ENCODE results near the gene YIPF5. TPM values are rescaled to one million over a fixed set of nuclear protein-coding genes. Genes with fewer than 3 reads are reported as not detected.

YIPF5 gene
- total RNA-seq, 1 donor: 125 TPM

DNA sequence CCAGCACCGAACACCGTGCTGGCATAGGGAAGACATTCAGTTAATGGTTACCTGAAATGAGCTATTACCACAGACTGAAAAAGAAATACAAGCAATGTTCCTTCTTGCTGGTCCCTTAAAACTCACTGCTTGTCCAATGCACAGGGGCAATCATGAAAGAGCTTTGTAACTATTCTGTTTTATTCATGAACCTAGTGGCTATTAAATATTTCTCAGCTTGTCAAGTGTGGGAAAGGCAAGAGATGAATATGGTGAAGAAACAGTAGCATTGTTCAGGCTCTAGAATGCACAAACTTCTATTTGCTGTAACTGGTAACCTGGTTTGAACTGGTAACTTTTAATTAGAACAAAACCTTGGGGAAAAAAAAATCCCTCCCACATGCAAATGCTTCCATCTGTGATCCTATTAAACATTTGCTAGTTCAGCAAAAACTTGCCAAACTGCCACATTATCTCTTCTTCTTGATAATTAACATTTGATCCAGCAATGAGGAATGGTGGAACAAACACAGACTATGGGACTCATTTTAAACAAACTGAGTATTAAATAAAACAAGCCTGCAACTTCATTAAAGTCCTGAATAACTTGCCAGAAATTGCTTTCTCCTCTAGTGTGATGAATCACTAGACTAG is 36.1 kb downstream of the YIPF5 start:
- no peak overlapping the region for H3K4me3 ChIP-seq (ENCODE audit: low read depth, low read length)
- TF ChIP-seq, protein P1, sequence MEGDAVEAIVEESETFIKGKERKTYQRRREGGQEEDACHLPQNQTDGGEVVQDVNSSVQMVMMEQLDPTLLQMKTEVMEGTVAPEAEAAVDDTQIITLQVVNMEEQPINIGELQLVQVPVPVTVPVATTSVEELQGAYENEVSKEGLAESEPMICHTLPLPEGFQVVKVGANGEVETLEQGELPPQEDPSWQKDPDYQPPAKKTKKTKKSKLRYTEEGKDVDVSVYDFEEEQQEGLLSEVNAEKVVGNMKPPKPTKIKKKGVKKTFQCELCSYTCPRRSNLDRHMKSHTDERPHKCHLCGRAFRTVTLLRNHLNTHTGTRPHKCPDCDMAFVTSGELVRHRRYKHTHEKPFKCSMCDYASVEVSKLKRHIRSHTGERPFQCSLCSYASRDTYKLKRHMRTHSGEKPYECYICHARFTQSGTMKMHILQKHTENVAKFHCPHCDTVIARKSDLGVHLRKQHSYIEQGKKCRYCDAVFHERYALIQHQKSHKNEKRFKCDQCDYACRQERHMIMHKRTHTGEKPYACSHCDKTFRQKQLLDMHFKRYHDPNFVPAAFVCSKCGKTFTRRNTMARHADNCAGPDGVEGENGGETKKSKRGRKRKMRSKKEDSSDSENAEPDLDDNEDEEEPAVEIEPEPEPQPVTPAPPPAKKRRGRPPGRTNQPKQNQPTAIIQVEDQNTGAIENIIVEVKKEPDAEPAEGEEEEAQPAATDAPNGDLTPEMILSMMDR (IDR thresholded peaks at IDR 0.05; ENCODE audit: insufficient read depth, low read length): no peak
- DNase-seq (ENCODE audit: low read depth): no peak

DNA sequence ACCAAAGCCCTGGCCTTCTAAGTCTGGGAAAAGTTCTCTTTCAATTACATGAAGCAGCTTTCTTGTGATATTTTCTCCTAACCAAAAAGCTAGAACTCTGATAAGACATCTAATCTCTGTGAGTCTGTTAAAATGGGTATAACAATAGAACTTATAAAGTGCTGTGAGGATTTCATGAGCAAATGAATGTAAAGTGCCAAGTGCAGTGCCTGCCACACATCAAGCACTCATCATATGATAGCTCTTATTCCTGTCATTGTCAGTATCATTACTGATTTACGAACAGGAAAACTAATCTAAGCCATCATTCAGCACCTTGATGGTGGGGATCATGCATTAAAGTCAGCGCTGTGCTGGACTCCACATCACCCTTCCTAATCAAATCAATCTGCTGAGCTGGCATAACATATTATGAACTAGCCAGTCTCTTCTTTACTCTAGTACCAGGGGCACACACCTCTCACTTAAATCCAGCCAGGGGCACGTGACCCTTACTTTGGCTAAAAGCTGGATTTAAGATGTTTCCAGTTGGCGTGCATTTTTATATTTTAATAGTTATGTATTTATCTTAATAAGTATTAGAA is 37.3 kb downstream of the YIPF5 start:
- H3K4me3 ChIP-seq (ENCODE audit: low read depth, low read length): no peak overlapping the region
- no peak for DNase-seq (ENCODE audit: low read depth)
- TF ChIP-seq, protein P1 (IDR thresholded peaks at IDR 0.05; ENCODE audit: insufficient read depth, low read length): no peak

DNA sequence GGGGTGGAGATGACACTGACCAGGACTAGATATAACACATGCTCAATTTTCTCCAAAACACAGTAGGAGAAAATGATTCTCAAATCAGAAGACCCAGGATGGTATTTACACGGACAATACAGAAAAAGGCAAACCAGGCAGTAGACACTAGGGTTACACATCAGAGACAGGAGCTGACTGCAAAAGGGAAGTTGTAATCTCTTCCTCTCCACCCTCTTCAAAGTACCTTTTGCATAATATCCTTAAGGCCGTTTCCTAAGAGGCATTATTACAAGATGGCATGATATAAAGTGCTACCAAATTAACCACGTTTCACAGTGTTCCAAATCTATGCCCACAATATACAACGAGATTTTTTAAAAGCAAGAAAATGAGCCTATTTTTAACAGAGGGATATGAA is 39.2 kb downstream of the YIPF5 start:
- H3K4me3 ChIP-seq (ENCODE audit: low read depth, low read length): no peak overlapping the region
- TF ChIP-seq, protein P1 (IDR thresholded peaks at IDR 0.05; ENCODE audit: insufficient read depth, low read length): no peak
- no peak for DNase-seq (ENCODE audit: low read depth)

DNA sequence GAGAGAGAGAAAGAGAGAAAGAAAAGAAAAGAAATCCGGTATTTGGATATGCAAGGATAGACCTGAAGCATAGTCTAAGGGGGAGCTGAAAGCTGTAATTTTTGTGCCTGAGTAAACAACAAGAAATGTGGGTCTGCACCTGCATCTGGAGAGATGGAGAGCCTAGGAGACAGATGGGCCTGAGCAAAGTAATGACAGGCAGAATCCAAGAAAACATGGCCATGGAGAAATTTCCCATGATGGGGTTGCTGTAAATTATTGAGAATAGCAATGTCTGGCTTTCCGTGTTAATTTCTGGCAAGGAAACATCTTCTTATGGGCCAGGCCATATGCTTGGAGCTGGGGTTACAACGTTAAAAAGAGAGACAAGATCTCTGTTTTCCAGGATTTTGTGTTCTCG is 40.2 kb downstream of the YIPF5 start:
- DNase-seq (ENCODE audit: low read depth): no peak
- no peak overlapping the region for H3K4me3 ChIP-seq (ENCODE audit: low read depth, low read length)
- TF ChIP-seq, protein P1 (IDR thresholded peaks at IDR 0.05; ENCODE audit: insufficient read depth, low read length): no peak

DNA sequence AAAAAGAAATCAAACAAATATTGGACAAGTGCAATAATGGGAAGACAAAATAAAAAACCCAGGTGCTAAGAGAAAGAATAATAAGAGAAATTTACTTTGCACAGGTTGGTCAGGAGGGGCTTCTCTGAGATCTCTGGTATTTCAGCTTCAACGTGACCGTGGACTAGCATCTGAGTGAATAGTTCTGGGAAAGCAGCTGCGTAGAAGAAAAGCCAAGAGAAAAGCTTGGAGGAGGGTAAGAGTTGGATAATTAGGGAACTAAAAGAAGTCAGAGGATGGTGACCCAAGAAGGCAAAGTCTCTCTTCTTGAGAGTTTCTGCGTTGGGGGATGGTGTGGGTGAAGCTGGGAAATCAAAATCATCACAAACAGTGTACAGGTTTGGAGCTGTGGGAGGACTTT is 41.6 kb downstream of the YIPF5 start:
- H3K4me3 ChIP-seq (ENCODE audit: low read depth, low read length): no peak overlapping the region
- no peak for DNase-seq (ENCODE audit: low read depth)
- TF ChIP-seq, protein P1 (IDR thresholded peaks at IDR 0.05; ENCODE audit: insufficient read depth, low read length): no peak

DNA sequence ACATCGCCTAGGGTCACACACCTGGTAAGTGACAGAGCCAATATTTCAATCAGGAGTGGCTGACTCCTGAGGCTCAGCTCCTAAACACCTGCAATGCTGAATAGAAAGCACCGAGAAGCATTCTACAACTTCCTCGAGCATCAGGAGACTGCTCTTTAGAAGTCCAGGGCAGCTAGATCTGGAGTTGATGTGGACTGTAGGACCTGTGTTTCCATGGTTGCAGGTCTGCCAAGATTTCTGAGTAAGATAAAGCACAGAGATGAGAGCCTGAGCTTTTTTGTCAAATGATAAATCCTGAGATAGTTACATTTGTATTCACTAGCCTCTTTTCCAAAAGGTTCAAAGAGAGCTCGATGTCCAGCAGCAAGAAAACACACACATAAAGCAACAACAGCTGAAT is 43.8 kb downstream of the YIPF5 start:
- TF ChIP-seq, protein P1 (IDR thresholded peaks at IDR 0.05; ENCODE audit: insufficient read depth, low read length): no peak
- H3K4me3 ChIP-seq (ENCODE audit: low read depth, low read length): no peak overlapping the region
- DNase-seq (ENCODE audit: low read depth): no peak

Measured in fibroblast of the aortic adventitia (primary cell).